ENCODE results near the gene UBL4B. TPM values are rescaled to one million over a fixed set of nuclear protein-coding genes. Genes with fewer than 3 reads are reported as not detected.

UBL4B gene
- total RNA-seq, 1 experiment from 2014 or later: 0.83 TPM

- DNase-seq (ENCODE audit: low spot score): peak; percentile 51
Measured at GRCh38 chr1:110152133-110152785, 40.0 kb downstream of the UBL4B start.

GRCh38 chr1:110153407-110153950 lies 41.2 kb downstream of the UBL4B start:
- DNase-seq (ENCODE audit: low spot score): no peak

- peak; percentile 52 for DNase-seq (ENCODE audit: low spot score)
Measured at GRCh38 chr1:110155878-110156522, 43.8 kb downstream of the UBL4B start.

GRCh38 chr1:110158261-110158660 lies 46.0 kb downstream of the UBL4B start:
- no peak for DNase-seq (ENCODE audit: low spot score)

GRCh38 chr1:110159168-110159567 lies 46.9 kb downstream of the UBL4B start:
- no peak for DNase-seq (ENCODE audit: low spot score)

- no peak for DNase-seq (ENCODE audit: low spot score)
Measured at GRCh38 chr1:110160538-110161100, 48.4 kb downstream of the UBL4B start.

- no peak for DNase-seq (ENCODE audit: low spot score)
Measured at GRCh38 chr1:110161165-110161564, 48.9 kb downstream of the UBL4B start.

GRCh38 chr1:110161849-110162248 lies 49.6 kb downstream of the UBL4B start:
- no peak for DNase-seq (ENCODE audit: low spot score)

Other genes with a start within 250 kb of the UBL4B start
- 46.2 and 61.2 TPM in 2 replicates for gene CSF1, start 201.6 kb upstream of the UBL4B start, total RNA-seq (2014; rRNA removed; shearing (Covaris generic))
- 36.6 and 37.6 TPM in 2 replicates for gene AHCYL1, start 127.7 kb upstream of the UBL4B start, total RNA-seq (2014; rRNA removed; shearing (Covaris generic))
- 24.4 and 25.7 TPM in 2 replicates for gene STRIP1, start 77.8 kb upstream of the UBL4B start, total RNA-seq (2014; rRNA removed; shearing (Covaris generic))
- gene ALX3, start 41.8 kb upstream of the UBL4B start, total RNA-seq (2014; rRNA removed; shearing (Covaris generic)): not detected in 2 replicates
- 0.33 and 0.34 TPM in 2 replicates for gene SLC6A17, start 38.1 kb downstream of the UBL4B start, total RNA-seq (2014; rRNA removed; shearing (Covaris generic))
- 0.86 and 1.2 TPM in 2 replicates for gene KCNC4, start 97.9 kb downstream of the UBL4B start, total RNA-seq (2014; rRNA removed; shearing (Covaris generic))
- 25.9 and 27.6 TPM in 2 replicates for gene RBM15, start 226.9 kb downstream of the UBL4B start, total RNA-seq (2014; rRNA removed; shearing (Covaris generic))